ENCODE measurements around the gene MDFIC.

DNA sequence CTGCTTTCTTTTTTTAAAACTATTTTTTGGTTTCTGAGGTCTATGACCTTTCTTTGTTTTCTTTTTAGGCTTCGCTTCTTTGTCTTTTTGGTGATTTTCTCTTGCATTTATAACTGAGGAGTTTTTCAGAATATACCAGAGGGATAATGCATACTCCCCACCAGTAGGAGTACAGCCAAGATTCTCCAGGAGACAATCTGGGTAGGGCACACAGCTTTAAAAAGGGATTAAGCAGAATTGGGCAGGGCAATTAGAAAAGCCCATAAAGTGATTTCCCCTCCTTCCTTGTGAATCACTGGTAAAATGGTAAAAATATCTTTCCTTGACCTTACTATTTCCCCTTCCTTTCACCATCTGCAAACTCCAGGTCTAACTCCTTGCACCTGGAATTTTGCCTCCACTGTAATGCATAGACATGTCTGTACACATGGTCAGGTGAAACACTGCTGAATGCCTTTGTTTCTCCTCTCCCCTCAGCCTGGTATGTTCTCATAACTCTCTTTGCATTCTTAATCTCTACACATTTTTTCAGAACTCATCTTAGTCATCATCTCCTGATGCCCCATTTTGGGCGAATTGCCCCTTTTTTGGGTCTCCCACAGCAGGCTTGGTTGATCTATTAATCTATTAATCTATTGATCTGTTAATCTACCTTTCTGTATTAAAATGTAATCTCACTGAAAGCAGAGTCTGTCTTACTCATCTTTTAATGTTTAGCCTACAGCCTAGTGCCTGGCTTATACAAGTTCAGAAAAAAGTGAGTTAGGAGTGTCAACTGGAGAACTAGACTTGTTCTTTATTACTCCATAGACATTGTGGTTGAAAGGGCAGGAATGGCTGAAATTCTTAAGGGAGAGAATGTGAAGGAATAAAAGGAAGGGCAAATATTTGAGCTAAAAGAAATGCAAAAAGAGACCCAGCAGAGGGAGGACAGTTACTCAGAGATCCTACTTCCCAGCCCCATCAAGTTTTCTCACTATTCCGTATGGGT lies 64.6 kb downstream of the MDFIC start:
- TF ChIP-seq, protein P1, sequence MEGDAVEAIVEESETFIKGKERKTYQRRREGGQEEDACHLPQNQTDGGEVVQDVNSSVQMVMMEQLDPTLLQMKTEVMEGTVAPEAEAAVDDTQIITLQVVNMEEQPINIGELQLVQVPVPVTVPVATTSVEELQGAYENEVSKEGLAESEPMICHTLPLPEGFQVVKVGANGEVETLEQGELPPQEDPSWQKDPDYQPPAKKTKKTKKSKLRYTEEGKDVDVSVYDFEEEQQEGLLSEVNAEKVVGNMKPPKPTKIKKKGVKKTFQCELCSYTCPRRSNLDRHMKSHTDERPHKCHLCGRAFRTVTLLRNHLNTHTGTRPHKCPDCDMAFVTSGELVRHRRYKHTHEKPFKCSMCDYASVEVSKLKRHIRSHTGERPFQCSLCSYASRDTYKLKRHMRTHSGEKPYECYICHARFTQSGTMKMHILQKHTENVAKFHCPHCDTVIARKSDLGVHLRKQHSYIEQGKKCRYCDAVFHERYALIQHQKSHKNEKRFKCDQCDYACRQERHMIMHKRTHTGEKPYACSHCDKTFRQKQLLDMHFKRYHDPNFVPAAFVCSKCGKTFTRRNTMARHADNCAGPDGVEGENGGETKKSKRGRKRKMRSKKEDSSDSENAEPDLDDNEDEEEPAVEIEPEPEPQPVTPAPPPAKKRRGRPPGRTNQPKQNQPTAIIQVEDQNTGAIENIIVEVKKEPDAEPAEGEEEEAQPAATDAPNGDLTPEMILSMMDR (IDR thresholded peaks at IDR 0.05; ENCODE audit: borderline replicate concordance, extremely low read depth, low read length, poor library complexity, severe bottlenecking) = no peak
- no peak for TF ChIP-seq EZH2 (IDR thresholded peaks at IDR 0.05; ENCODE audit: borderline replicate concordance, low read depth, low read length, severe bottlenecking)

All from DND-41 (cell line).